Pulmonary artery endothelial cell (primary cell): ENCODE data around the gene CASTOR1. TPM values are rescaled to one million over a fixed set of nuclear protein-coding genes. Genes with fewer than 3 reads are reported as not detected.

Source experiments
- DNase-seq: peaks from one replicate; pipeline ENCODE4 v3.0.0-alpha.2; 2011; ENCODE audit warnings: low read depth, low spot score
- total RNA-seq: library from RNA; depleted of rRNA; stranded (reverse); fragments of >200 nt; gene quantifications from 2 replicates; pipeline ENCODE4 v1.2.3, GENCODE V29; 2014

Gene CASTOR1
- total RNA-seq, 1 donor from 2014 or later: 9.5 TPM

GRCh38 chr22:30299322-30299721 is 10.0 kb upstream of the CASTOR1 start:
- no peak for DNase-seq

GRCh38 chr22:30297991-30298701 is 8.8 kb upstream of the CASTOR1 start:
- DNase-seq: no peak

GRCh38 chr22:30297276-30297990 is 8.1 kb upstream of the CASTOR1 start:
- no peak for DNase-seq

DNA sequence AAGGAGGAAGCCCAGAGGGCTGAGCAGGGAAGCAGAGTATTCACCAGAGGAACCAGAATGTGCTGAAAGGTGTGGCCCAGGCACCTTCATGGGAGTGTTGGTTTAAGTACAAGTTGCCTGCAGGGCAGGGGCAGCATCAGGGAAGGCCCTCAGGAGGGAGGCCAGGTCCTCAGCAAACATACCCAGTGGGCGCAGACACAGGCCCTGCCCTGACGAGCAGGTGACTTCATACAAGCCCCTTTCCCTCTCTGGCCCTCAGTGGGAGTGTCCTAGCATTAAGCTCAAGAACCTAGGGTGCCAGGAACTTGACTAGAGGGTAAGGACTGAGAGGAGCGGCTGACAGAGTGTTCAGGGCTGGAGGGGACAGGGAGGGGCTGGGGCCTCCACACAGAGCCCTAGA is 7.5 kb upstream of the CASTOR1 start:
- DNase-seq: no peak

DNA sequence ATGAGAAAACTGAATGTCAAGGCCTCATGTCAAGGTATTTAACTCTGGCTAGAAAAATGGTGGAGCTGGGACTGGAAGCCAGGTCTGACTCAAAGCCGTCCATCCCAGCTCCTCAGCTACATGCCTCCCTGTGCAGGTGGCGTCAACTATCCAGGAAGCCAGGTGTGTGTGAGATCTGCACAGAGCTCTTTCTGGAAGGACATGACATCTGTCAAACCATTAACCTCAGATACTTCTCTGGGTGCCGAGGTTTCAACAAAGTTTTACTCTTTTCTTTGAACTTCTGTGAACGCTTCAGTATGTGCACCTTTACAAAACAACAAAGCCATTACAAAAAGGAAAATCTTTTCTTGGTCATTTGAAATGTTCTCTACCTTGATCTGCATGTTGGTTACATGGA is 7.0 kb upstream of the CASTOR1 start:
- no peak for DNase-seq

DNA sequence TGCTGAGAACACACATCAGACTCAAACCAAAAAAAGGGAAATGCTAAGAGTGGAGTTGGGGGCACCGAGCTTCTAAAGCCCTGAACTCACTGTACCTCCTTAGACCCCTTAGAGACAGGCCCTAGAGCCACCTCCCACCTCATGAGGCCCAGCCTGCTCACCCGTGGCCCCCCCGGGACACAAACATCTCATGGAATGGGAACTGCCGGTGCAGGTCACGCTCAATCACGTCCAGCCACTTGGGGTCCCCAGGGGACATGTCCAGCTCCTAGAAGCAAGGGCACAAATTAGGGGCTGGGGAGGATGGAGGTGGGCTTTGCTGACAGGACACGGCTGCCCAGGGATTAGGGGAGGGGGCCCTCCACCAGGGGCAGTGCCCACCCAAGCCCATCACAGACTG is 6.3 kb upstream of the CASTOR1 start:
- no peak for DNase-seq

- no peak for DNase-seq
Measured at GRCh38 chr22:30294830-30295229, 5.5 kb upstream of the CASTOR1 start.

DNA sequence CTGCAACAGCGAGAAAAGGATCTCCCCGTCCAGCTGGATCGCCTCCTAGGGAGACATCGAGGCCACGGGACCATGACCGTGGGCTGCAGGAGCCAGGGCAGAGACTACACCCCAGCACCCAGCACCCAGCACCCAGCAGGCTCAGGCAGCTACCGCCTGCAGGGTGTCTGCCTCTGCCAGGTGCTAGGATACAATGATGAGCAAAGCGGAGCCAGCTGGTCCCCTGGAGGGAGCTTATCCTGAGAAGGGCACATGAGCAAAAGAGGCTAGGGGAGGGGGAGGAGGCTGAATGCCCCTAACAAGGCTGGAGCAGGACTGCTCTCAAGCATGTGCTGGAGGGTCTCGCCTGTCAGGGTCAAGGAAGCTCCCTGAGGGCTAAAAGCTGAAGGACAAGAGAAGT is 4.8 kb upstream of the CASTOR1 start:
- DNase-seq: no peak

GRCh38 chr22:30293026-30293425 is 3.7 kb upstream of the CASTOR1 start:
- no peak for DNase-seq

GRCh38 chr22:30292069-30292970 is 3.0 kb upstream of the CASTOR1 start:
- no peak for DNase-seq

GRCh38 chr22:30291058-30291892 is 2.0 kb upstream of the CASTOR1 start:
- DNase-seq: peak; percentile 81

GRCh38 chr22:30290342-30291057 is 1.2 kb upstream of the CASTOR1 start:
- DNase-seq: no peak

DNA sequence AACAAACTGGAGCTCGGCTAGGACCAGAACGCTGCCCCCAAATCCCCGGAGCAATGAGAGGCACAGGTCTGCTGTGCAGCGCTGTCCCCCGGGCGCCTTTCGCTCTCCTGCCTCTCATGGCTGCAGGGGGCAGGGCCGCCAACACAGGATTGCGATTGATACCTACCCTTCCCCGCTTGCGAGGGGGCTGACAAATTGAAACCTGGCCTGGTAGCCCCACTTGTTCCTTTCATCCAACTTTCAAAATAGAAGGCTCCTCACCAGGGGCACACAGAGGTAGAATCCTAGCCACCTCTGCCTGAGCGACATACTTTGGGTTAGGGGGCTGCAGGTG is 642 bp upstream of the CASTOR1 start:
- no peak for DNase-seq

DNA sequence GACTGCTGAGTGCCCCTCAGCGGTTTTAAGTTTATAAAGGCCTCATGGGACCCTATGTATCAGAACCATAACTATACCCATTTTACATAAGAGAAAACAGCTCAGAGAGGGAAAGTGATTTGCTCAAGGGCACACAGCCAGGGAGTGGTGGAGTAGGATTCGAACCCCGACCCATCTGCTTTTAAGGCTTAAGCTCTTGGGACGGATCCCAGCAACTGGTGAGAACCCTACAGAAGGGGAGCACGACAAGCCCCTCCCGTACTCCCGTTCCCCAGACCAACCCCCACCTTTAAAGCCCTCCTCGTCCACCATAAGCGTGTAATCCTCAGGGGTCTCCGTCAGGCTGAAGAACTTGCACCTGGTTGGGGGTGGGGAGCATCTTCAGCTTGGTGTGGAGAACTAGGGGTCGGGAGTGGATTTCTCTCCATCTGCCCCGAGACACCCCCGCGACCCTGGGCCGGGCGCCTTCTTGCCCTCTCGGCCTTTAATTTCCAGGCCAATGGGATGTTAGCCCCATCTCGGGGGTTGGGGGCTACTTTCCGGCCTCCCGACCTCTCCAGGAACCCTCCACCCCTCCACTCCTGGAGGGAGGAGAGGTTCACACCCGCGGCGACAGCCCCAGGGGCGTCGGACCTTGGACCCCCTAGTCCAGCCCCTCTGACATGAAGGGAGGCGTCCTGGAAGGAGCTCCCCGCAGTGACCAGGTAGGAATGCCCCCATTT is 725 bp downstream of the CASTOR1 start:
- no peak for DNase-seq

DNA sequence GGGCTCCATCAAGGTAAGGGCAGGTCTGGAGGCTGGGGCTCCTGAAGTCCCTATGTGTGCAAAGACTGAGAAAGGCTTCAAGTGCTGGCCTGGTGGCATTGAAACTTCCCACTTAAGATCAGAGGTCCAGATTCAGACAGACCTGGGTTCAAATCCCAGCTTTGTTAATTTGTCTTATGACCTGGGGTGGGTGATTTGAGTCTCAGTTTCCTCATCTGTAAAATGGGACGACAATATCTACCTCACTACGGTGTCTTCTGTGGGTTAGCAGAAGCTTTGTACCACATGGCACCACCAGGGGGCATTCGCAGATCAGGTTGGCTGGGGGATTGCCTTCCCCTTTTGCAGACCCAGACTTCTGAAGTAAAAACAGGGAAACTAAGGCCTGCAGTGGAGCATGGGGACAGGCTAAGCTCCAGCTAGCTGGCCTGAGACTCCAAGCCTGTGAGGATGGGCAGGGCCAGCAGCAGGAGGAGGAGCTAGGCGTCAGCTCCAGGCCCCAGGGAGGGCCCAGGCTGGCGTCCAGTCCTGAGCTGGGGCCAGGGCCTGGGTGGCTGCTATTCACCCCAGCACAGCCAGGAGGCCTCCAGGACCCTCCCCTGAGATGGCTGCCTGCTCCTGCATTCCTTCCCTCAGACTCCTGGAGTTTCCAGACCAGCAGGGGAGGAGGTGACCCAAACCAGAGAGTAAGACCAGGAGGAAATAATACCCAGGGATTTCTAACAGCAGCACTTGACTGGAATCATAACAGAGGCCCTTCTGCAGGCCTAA is 1.5 kb downstream of the CASTOR1 start:
- peak; percentile 85 for DNase-seq

DNA sequence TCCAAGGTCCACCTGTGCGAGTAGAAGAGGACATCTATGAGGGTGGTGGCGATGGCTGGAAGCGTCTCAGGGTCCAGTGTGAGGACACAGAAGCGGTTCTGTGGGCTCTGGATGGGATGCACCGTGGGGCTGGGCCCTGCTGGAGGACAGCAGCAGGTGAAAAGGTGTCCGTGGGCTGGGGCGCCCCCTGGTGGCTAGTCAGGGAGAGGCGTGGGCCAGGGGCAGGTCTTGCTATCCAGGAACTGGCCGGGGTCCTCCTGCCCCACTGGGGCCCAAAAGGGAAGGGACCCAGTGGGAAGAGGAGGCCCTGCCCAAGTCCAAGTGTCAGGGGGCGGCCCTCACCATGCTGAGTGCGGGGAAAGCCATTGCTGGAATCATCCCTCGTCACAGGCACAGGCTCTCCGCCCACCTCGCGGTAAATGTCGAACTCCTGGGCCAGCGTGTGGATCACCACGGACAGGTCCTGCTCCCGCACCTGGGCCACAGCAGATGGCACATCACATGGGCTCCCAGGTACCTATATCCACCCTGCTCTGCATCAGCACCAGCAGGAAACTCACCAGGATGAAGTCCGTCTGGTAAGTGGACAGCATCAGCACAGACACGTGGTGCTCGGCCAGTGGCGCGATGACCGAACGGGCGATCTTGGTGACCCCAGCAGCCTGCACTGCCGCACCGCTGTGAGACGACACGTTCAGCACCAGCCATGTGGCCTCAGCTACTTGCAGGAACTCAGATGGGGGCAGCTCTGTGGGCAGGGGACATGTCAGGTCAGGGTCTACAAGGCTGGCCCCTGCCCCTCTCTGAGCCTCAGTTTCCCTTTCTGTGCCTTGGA is 2.3 kb downstream of the CASTOR1 start:
- no peak for DNase-seq

DNA sequence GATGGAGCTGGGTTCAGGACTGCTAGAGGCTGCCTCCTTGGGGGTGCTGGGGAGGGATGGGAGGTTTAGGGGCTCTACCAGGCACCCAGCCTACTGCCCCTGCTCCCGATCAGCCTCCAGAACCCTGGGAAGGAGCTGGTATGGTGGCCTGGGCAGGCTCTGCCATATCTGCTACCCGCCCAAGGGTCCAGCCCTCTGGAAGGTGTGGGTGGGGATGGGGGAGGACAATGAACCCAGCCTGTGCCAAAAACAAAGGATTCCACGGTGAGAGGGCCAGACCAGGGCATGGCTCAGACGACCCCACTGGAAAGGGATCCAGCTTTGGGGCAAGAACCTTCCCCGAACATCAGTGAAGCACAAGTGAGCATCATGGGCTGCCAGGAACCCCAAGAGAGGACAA is 3.0 kb downstream of the CASTOR1 start:
- DNase-seq: no peak

- DNase-seq: no peak
Measured at GRCh38 chr22:30285846-30286200, 3.5 kb downstream of the CASTOR1 start.
